GM19395 (cell line): Measurements from ENCODE around the gene SKP1.

ENCODE experiments used
- ATAC-seq: cut with Tn5 transposase; IDR thresholded peaks from one replicate; pipeline ENCODE4 v1.9.1; 2021; ENCODE audit warnings: mild to moderate bottlenecking, moderate library complexity; ENCODE audit not compliant: unreplicated experiment

SKP1 gene

DNA sequence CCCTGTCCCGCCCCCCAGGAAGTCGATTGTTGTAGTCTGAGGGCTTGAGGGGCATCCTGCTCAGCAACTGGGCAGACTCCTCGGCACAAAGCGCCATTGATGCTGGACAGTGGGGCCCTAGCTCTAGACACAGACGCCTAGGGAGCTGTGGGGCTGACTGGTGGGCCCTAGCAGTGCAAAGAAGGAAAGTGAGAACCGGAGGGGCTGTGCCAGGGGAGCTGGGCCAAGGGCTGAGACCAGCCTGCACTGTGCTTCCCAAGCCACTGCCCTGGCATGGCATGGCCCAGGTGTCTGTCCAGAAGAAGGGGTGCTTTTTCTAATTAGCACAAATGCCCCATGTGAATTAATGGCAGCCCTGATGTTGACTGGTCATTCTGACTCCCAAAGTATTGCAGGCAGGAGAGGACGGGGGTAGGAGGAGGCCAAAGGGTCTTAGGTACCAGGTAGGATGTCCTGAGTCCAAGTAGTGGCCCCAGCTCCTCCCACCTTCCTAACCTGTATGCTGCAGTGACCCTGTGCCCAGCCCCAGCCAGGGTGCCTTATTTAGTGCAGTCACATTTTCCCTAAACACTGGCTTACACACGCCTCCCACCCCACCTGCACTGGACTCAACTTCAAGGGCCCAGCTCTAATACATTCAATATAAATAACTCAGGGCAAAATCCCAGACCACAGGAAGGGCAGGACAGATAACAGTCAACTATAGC lies 46.4 kb downstream of the SKP1 start:
- ATAC-seq, result no peak

DNA sequence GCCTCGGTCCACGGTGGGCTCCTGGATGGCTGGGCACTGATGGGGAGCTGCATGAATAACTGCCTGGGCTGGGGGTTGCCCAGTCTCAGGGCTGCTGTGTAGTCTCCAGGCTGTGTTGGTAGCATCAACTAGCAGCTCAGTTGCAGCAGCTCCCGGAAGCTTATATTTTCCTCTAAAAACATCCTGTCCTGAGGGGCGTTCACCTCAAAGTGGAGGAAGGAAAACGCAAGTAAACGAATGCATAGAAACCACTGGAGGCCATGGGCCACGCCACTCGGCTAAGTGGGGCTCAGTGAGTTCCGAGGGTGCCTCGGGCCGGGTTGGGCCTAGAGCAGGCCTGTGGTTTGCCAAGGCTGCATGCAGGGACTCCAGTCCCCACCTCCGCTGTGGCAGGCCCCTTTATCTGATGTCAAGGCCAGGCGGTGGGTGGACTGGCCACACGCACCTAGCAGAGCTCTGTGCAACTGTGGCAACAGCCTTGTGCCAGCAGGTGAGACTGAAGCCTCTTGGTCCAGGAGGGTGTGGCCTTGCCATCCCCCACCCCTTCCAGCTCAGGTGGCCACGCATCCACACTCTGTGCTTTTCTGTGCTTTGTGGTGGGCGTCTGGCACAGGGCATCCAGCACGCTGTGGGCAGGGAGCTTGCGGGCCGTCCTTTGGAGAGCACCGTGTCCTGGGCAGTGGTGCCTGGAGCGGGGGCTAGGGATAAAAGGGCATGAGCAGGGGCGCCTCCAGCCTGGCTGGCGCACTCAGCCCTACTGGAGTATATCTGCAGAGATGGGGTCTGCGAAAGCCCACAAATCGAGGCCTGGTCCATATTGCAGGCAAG lies 47.1 kb downstream of the SKP1 start:
- ATAC-seq, result no peak

DNA sequence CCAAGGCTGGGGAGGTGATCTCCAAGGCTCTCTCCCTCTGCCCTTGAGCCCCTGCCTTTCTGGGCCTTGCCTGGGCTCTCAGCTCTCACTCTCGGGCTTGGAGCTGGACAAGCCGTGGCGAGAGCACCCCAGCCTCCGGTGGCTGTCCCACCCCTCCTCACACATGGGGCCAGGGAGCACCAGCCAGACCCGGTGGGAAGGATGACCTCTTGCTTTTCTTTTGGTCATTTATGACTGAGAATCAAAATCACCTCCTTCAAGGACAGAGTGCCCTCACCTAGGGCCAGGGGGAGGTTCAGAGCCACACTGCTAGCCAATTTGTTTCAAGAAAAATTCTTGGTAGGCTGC lies 48.1 kb downstream of the SKP1 start:
- ATAC-seq, result no peak

DNA sequence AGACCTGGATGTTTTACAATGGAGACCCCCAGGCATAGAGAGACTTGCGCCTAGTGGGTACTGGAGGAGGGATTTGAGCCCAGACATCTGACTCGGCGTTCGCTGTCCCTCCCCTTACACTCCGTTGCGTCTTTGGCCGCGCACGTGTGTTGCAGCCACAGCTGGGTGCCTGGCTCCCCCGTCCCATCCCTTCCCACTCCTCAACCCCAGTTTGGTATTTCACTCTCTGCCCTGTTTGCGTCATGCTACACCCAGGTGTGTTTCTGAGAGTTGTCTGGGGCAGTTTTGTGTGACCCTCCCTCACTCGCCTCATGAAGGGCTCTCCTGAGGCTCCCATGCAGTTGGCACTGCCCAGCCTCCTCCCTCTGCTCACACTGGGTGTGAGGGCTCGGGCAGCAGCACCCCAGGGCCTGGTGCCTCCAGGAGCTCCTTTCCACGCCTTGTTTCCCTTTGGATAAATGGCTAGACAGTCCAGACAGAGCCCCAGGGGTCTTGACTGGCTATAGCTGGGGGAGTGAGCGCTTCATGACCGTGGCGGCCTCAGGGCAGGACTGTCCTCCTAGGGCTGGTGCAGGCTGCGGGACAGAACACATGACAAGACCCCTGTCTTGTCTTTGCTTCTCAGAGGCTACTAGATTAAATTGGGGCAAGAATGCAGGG lies 48.6 kb downstream of the SKP1 start:
- ATAC-seq, result no peak

DNA sequence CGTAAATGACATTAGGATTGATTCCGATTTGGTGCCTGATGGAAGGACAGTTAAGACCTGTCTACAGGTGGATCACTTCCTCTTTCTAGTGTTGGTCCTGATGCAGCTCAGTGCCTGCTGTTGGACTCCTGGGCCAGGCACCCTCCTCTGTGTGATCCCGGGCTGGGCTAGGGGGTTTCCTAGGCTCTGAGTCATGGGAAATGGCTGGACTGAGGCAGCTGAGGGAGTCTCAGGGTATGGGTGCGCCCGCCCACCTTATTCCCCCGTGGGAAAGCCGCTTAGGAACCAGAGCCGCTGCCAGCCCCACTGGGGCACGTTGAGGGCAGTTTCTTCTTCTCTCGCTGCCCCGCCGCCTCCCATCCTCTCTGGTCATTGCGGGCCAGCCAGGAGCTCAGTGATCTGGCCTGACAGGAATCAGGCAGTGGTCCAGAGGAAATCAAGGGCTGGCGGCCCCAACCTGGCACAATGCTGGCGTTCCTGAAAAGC lies 49.3 kb downstream of the SKP1 start:
- ATAC-seq, result peak; percentile 59

DNA sequence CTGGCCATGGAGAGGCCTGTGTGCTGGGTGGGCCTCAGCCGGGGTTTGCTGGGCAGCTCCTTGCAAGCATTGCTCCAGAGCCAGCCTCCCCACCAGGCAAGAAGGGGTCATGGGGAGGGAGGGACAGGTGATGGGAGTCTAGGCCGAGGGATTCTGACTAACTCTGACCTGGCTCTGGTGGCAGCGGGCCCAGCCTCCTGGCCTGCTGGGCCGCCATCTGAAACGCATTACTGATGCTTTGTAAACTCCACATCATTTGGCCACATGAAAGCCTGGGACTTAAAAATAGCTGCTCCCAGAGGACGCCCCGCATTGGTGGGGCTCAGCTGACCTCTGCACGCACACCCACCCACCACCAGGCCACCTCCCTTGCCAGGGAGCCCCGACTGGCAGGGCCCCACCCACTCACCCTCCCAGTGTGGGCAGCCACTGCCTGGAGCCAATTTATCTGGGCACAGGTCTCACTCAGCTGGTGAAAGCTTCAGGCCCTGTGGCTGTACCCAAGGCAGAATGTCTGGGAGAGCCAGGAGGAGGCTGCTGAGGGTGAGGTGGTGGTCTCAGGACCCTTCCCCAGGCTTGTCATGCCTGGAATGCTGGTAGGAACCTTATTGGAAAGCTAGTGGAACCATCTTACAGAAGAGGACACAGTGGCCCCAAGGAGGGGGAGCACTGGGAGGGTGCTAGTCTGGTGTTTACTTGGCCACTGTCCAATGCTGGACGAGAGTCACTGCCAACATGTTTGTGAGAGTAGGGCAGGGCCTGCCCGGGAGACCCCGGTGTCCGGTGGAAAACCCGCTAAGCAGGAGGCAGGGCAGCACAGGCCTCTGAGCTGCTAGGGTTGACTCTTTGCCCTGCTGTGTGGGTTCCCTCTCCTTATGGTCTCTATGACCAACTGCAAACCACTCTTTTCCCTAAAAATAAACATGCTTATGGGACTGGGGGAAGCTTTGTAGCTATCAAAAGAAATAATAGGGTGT lies 51.4 kb downstream of the SKP1 start:
- no peak for ATAC-seq

DNA sequence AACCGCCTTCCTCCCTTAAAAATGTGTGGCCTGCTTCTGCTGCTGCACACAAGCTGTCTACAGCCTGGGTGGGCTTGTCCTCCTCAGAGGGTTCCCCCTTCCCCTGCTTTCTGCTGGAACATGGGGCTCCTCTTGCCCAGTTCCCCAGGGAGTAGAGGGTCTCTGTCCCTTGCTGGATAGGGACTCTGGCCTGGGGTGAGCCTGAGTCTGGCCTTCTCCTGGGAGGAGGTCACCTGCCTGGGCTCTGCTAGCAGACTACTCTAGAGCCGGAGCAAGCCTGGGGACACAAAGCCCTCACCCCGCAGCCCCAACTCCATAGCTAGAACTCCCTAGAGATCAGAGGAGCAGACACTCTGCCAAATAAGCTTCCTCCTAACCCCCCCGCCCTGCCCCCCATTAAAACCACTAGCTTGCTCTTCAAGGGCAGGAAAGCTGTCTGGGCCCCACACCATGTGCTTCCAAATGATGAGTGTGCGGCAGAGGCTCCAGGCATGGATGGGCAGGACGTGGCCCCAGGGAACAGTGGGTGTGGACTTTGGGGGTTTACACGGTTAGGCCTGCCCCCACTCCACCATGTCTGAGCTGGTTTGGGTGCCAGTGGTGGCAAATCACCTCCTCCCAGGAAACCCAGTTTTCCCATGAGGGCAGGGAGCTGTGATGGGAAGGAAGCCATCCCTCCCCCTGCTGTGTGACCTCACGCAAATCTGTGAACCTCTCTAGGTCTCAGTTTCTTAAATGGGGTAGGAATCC lies 52.3 kb downstream of the SKP1 start:
- ATAC-seq, result no peak

DNA sequence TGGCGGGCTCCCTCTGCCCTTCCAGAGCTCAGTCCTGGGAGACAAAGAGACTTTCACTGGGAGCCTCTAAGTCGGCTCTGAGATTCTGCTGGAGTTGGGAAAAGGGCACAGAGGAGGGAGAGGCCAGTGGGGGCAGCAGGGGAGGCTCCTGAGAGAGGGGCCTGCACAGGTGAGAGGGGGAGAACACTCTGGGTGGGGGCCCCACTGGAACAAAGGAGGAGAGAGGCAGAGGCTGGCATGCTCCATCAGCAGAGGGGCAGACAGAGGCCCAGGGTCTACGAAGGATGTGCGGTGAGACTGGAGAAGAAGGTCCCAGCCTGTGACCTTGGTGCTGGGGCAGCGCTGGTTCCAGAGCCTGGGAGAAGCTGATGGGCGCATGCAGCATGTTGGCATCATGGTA lies 53.4 kb downstream of the SKP1 start:
- ATAC-seq, result no peak

DNA sequence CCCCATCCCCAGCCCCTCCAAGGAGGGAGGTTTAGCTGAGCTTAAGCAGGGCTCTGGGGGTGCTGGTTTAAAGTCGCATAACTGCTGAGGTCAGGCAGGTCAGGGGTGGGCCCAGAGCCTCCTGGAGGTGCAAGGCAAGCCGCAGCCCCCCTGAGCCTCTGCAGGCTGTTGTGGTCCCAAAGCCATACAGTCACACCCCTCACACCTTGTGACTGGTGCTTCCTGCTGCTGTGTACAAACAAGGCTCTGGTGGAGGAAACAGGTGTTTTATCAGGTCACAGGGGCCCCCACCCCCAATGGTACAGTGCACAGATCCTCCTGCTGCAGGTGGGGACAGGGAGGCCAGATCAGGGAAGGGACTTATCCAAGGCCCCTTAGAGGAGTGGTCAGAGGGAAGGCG lies 54.2 kb downstream of the SKP1 start:
- ATAC-seq, result no peak

DNA sequence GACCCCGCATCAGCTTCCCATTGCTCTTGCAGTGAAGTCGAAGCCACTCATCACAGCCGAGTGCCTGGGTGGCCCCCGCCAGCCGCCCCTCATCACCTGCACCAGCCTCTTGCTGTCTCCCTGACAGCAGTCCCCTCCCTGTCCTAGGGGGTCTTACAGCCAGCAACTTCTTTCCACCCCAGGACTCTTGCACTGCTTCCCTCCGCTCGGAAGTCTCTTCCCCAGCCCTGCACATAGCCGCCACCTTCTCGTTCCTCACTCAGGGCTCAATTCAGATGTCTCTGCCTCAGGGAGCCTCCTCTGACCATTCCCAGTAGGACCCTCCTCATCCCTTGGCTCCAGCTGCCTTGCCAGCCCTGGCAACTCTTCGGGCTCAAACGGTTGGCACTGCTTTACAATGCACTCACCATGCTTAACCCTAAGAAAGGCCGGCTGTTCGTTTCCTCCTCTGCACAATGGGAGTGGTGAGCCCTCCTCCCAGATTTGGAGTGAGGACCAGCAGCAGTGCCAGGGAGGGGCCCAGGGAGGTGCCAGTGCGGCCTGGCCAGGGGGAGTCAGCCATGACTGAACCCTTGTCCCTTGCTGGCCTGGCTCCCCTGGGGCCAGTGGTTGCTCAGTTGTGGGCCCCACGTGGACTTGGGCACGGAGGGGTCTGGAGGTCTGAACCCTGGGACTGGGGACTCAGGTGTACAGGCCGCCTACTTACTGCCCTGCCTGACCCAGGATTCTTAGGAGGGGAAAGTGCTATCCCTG lies 56.2 kb downstream of the SKP1 start:
- ATAC-seq, result no peak

DNA sequence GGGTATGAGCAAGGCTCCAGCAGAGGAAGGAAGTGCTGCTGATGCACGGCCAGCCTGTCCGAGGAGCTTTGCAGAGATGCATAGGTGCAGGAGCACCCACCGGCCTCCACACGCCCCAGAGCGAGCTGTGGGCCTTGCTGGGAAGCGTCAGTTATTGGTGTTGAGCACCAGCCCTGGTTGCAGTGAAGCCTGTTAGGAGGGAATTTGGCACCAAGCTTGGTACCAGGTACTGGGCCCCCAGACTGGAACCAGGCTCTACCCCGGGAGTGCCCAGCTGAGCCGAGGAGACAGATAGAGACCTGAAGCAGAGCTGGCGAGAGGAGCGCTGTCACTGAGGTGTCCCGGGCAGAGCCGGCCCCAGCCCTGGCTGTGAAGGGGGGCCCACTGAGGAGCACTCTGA lies 57.0 kb downstream of the SKP1 start:
- ATAC-seq, result no peak

DNA sequence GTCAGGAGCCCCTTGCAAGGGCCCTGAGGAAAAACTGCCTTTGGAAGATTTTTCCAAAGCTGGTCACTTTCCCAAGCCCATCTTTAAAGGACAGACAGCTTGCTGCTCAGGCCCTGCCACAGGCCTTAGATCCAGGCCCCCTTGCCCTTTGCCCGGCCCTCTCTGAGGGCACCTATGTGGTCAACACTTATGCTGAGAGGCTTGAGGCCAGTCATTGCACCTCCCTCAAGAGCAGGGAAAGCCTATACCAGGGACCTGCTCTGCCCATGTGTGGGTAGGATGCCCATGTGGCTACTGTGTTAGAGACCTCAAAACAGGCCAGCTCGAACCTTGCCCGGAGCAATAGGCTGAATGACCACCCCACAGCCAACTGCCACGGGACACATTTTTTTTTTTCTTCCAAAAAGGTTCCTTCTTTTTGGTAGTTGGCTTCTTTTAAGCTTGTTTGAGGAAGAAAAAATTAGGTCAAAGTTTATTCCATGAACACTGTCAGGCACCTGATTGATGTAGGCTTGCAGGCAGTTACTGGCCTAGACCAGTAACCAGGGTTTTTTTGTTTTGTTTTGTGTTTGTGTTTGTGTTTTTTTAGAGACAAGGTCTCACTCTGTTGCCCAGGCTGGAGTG lies 58.4 kb downstream of the SKP1 start:
- ATAC-seq, result no peak

DNA sequence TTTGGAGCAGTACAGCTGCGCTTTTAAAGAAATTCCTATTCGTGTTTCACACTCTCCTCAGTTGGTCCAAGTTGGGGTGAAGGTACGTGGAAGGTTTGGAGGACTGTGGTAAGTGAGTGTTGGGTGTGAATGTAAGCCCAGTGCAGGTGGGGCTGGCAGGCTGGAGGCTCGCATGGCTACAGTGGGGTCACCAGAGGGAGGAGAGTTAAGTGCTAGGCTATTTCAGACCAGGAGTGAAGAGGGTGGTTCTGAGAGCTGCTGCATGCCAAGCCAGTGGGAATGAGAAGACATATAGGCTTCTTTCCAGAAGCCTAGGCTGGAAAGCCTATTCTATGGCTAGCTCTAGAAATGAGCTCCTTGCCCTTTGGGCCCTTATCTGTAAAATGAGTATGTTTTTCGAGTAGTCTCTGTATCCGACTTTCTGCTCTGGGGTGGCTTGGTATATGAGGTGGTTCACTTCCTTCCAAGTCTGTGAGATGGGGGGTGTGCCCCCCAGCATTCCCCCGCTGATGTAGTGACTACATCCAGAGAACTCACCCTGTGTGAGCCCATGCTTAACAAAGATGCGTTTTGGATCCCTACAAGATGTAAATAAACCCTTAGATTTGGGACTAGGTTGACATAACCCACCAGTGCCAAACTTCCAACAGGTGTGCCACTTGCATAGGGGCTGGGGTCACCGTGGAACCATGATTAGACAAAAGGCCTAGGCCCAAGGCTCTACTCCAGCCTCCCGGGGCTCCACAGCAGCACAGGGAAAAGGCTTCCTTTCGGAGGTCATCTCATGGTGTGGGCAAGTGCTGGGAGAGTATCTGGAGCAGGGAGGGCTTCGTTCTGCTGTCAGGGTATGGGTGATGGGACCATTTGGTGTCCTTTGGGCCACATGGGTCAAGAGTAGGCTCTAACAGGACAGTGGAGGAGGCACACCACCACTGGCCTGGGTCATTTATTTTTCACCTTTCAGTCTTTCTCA lies 59.7 kb downstream of the SKP1 start:
- no peak for ATAC-seq

DNA sequence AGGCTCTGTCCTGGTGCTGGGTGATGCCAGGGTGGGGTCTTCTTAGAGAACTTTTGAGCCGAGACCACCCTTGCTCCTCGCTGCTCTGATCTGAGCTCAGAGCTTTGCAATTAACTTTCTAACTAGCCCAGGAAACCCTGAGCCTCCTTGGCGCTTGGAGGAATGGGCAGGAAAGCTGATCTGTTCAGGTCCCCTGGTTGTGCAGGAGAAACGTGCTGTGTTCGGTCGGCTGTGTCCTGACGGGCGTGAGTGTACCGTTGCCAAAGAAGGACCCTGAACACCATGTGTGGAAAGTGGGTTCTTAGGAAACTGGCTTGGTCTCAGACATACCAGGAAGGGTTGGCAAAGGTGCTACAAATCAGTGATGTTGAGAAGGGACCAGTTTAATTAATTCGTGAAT lies 60.5 kb downstream of the SKP1 start:
- ATAC-seq, result no peak

DNA sequence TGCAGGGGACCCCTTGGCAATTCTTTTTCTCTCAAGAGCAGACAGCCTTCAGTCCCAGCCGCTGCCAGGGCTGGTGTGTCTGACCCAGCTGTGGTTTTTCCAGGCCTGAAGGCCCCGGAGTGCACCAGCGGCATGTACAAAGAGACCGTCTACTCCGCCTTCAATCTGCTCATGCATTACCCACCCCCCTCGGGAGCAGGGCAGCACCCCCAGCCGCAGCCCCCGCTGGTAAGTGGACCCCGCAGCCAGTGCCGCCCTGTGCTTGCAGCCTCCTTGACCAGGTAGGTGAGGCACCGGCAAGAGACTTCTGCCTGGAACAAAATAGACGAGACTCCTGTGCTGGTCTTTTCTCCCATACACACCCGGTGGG lies 61.0 kb downstream of the SKP1 start:
- no peak for ATAC-seq

DNA sequence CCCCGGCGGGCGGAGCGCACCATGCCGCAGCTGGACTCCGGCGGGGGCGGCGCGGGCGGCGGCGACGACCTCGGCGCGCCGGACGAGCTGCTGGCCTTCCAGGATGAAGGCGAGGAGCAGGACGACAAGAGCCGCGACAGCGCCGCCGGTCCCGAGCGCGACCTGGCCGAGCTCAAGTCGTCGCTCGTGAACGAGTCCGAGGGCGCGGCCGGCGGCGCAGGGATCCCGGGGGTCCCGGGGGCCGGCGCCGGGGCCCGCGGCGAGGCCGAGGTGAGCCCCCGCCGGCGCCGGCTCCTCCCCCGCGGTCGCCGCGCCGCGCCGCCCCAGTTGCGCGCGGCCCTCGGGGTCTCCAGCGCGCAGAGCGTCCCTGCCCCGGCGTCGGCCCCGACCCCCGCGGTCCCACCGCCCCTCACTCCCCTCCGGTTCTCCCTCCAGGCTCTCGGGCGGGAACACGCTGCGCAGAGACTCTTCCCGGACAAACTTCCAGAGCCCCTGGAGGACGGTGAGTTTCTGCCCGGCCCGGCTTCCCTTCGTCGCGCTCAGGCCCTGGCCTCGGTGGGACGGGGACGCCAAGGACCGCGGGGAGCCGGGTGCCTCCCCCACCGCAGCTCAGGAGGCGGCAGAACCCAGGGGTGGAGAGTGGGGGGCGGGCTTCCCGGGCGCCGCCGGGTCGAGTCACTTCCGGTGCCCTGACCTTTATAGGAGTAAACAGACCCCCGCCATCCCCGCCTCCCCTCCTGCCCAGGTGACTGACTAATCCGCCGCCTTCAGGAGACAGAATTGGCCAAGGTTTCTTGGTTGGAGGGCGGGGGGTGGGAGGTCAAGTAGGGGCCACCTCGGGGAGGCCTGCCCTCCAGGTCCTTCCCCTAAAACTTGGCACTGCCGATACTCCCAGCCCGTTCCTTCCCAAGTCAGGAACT lies 61.6 kb downstream of the SKP1 start:
- no peak for ATAC-seq
